Nephron (organoid): ENCODE measurements around the gene AGBL5.

Experiments
- H3K27ac Mint-ChIP-seq, 3 experiments: 2 replicates each; pipeline ENCODE4 v1.8.0; 2020; ENCODE audit warnings: mixed read lengths in 3 of 3, mild to moderate bottlenecking in 2 of 3, moderate library complexity in 1 of 3
- H3K27me3 Mint-ChIP-seq: 2 replicates; pipeline ENCODE4 v1.8.0; 2021; ENCODE audit warnings: low read depth, mild to moderate bottlenecking, moderate library complexity, mixed read lengths
- H3K36me3 Mint-ChIP-seq: 2 replicates; pipeline ENCODE4 v1.8.0; 2020; ENCODE audit warnings: low read depth, mixed read lengths
- H3K4me1 Mint-ChIP-seq: 2 replicates; pipeline ENCODE4 v1.8.0; 2020; ENCODE audit warnings: mixed read lengths
- H3K4me3 Mint-ChIP-seq, 3 experiments: 2 replicates each; pipeline ENCODE4 v1.8.0; 2020; ENCODE audit warnings: mild to moderate bottlenecking in 3 of 3, mixed read lengths in 3 of 3, moderate library complexity in 2 of 3
- H3K9me3 Mint-ChIP-seq: 2 replicates; pipeline ENCODE4 v1.8.0; 2020; ENCODE audit warnings: mixed read lengths
- TF ChIP-seq, protein P1 (sequence below), 3 experiments: fragments of 200-600 bp; sonication (generic); IDR thresholded peaks; one replicate each; pipeline ENCODE4 v1.5.0; 2021; ENCODE audit warnings: antibody characterized with exemption in 3 of 3; ENCODE audit not compliant: unreplicated experiment in 3 of 3

The AGBL5 gene

DNA sequence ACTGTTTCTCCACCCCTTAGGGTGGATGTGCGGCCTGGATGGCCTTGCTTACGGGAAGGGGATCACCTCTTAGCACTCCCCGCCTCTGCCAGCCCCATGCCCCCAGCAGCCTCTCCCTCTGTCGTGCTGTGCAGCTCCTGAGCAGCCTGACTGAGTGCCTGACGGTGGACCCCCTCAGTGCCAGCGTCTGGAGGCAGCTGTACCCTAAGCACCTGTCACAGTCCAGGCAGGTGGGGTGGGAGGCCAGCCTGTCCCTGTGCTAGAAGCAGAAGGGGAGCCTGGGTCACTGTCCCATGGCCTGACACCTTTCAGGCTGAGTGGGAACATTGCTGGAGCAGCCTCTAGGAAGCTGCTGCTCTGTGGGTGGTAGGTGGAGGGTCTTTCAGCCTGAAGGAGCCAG is 13.5 kb upstream of the AGBL5 start:
- Mint-ChIP-seq H3K9me3 (no peaks in the 10 kb centered on the region), H3K27ac (no peak overlapping the region), H3K4me3 (no peak overlapping the region), H3K27me3 (no peaks in the 10 kb centered on the region), H3K36me3 (peaks cover 67% of the 10 kb centered on the region), H3K4me1 (peaks cover 51% of the 10 kb centered on the region)
- TF ChIP-seq, protein P1, sequence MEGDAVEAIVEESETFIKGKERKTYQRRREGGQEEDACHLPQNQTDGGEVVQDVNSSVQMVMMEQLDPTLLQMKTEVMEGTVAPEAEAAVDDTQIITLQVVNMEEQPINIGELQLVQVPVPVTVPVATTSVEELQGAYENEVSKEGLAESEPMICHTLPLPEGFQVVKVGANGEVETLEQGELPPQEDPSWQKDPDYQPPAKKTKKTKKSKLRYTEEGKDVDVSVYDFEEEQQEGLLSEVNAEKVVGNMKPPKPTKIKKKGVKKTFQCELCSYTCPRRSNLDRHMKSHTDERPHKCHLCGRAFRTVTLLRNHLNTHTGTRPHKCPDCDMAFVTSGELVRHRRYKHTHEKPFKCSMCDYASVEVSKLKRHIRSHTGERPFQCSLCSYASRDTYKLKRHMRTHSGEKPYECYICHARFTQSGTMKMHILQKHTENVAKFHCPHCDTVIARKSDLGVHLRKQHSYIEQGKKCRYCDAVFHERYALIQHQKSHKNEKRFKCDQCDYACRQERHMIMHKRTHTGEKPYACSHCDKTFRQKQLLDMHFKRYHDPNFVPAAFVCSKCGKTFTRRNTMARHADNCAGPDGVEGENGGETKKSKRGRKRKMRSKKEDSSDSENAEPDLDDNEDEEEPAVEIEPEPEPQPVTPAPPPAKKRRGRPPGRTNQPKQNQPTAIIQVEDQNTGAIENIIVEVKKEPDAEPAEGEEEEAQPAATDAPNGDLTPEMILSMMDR (IDR thresholded peaks at IDR 0.05; ENCODE audit: unreplicated experiment in 3 of 3): no peak

DNA sequence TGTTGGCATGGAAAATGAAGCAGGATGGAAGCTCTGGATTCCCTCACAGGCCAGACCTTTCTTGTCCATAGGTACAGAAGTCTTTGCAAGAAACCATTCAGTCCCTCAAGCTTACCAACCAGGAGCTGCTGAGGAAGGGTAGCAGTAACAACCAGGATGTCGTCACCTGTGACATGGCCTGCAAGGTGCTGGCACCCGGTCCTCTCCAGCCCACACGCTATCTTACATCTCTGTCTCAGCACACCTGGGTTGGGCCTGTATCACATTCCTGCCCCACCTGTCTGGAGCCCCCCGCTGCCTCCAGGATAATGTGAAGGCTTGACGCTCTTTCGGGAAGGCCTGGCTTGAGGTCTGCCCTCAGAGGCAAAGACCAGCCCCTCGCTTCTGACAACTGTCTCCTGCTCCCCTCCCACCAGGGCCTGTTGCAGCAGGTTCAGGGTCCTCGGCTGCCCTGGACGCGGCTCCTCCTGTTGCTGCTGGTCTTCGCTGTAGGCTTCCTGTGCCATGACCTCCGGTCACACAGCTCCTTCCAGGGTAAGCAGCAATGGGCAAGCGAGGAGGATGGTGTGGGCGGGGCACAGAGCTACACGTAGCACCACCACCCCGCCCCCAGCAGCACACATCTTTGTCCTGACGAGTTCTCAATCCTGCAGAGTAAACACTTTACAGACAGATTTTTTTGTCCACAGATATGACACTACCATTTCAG is 12.7 kb upstream of the AGBL5 start:
- peaks cover 44% of the 10 kb centered on the region for H3K4me1 Mint-ChIP-seq
- no peaks in the 10 kb centered on the region for H3K9me3 Mint-ChIP-seq
- H3K36me3 Mint-ChIP-seq: peaks cover 61% of the 10 kb centered on the region
- TF ChIP-seq, protein P1 (IDR thresholded peaks at IDR 0.05; ENCODE audit: unreplicated experiment in 3 of 3): no peak
- H3K27ac Mint-ChIP-seq: no peak overlapping the region
- H3K4me3 Mint-ChIP-seq: no peak overlapping the region
- no peaks in the 10 kb centered on the region for H3K27me3 Mint-ChIP-seq

DNA sequence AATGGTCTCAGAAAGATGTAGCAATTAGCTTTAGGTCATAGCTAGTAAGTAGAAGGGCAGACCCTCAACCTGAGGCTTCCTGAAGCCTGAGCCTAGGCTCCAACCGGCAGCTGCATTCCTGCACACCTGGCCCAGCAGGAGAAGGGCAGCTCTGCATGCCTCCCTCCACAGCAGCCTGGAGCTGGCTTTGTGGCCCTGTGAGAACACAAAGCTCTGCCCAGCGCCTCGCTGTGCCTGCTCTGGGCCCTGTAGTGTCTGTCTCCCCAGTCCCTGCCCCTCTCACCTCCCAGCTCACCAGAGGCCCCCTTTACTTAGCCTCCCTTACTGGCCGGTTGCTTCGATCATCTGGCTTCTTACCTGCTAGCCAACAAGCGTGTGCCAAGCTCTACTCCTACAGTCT is 12.0 kb upstream of the AGBL5 start:
- peaks cover 38% of the 10 kb centered on the region for H3K4me1 Mint-ChIP-seq
- H3K27ac Mint-ChIP-seq: no peak overlapping the region
- no peaks in the 10 kb centered on the region for H3K9me3 Mint-ChIP-seq
- no peak overlapping the region for H3K4me3 Mint-ChIP-seq
- TF ChIP-seq, protein P1 (IDR thresholded peaks at IDR 0.05; ENCODE audit: unreplicated experiment in 3 of 3): no peak
- H3K36me3 Mint-ChIP-seq: peaks cover 56% of the 10 kb centered on the region
- no peaks in the 10 kb centered on the region for H3K27me3 Mint-ChIP-seq

DNA sequence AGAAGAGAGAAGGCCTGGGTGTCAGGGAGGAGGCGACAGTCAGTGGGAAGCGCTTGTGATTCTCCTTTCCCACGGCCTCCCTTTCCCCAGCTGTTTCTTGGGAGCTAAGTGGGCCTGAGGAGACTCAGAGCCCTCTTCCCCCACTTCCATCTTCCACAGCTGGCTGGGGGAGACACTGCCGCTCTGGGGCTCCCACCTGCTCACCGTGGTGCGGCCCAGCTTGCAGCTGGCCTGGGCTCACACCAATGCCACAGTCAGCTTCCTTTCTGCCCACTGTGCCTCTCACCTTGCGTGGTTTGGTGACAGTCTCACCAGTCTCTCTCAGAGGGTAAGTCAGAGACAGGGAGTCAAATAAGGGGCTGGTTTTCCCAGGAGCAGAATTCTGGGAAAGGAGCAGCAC is 11.6 kb upstream of the AGBL5 start:
- no peaks in the 10 kb centered on the region for H3K9me3 Mint-ChIP-seq
- no peaks in the 10 kb centered on the region for H3K27me3 Mint-ChIP-seq
- TF ChIP-seq, protein P1 (IDR thresholded peaks at IDR 0.05; ENCODE audit: unreplicated experiment in 3 of 3): no peak
- H3K27ac Mint-ChIP-seq: no peak overlapping the region
- H3K4me3 Mint-ChIP-seq: no peak overlapping the region
- peaks cover 37% of the 10 kb centered on the region for H3K4me1 Mint-ChIP-seq
- H3K36me3 Mint-ChIP-seq: peaks cover 55% of the 10 kb centered on the region

DNA sequence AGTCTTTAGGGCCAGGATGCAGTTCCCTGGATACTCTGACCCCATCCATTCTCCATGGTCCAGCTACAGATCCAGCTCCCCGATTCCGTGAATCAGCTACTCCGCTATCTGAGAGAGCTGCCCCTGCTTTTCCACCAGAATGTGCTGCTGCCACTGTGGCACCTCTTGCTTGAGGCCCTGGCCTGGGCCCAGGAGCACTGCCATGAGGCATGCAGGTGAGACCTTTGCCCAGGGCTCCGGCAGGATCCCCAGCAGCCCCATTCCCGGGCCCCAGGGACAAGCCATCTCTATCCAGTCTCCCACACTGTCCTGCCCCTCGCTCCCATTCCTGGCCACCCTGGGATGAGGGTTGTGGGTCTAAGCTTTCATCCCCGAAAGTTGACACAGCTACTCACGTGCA is 11.2 kb upstream of the AGBL5 start:
- TF ChIP-seq, protein P1 (IDR thresholded peaks at IDR 0.05; ENCODE audit: unreplicated experiment in 3 of 3): no peak

DNA sequence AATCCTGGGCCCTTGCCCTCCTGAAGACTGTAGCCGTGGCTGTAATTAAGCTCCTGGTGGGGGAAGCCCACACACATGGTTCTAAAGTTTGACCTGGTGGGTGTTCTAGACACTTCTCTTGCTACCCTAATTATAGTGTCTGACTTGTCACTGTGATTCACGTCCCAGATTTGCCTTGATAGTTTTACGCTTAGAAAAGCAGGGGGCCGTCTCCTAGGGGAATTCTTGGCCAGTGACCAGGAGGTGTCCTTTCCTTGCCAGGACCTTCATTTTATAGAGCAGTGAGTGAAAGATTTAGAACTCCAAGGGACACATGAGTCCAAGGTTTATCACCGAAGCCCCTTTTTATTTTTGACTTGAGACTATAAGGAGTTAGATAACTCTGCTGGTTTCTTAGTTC is 9.7 kb upstream of the AGBL5 start:
- Mint-ChIP-seq H3K27me3 (no peaks in the 10 kb centered on the region), H3K27ac (peak overlapping the region; percentile 38 to 87 (median 67)), H3K9me3 (no peaks in the 10 kb centered on the region), H3K4me3 (no peak overlapping the region), H3K36me3 (peaks cover 38% of the 10 kb centered on the region), H3K4me1 (peaks cover 30% of the 10 kb centered on the region)
- TF ChIP-seq, protein P1 (IDR thresholded peaks at IDR 0.05; ENCODE audit: unreplicated experiment in 3 of 3): no peak

More for the DNA sequence above, 11.2 kb upstream of the AGBL5 start:
- Mint-ChIP-seq H3K27me3 (no peaks in the 10 kb centered on the region), H3K4me3 (no peak overlapping the region), H3K36me3 (peaks cover 51% of the 10 kb centered on the region), H3K9me3 (no peaks in the 10 kb centered on the region), H3K4me1 (peaks cover 33% of the 10 kb centered on the region), H3K27ac (no peak overlapping the region)
